Stimulated activated CD4-positive, alpha-beta T cell treated with anti-CD3 and anti-CD28 coated beads, Interleukin-1b, Interleukin-23, amount 100 ng/mL, for 4 hours (primary cell): Measurements from ENCODE around the gene HK2.

ENCODE experiments used
- DNase-seq, 2 donors: peaks; one replicate each; pipeline ENCODE4 v3.0.0-alpha.2; 2020; ENCODE audit warnings: low read depth in 2 of 2

The HK2 gene

DNA sequence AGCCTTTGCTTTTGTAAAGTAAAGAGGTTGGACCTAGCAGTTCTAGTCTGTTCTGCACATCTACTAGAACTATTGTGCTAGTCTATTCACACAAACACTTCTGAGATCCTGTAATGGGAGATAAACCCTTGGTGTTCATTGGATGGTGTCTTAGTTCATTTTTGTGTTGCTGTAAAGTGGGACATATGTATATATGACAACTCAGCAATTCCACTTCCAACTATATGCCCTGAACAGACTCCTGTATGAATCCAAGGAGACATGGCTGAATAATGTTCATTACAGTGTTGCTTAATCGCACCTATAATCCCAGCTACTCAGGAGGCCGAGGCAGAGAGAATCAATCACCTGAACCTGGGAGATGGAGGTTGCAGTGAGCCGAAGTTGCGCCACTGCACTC lies 23.3 kb downstream of the HK2 start:
- no peak for DNase-seq

DNA sequence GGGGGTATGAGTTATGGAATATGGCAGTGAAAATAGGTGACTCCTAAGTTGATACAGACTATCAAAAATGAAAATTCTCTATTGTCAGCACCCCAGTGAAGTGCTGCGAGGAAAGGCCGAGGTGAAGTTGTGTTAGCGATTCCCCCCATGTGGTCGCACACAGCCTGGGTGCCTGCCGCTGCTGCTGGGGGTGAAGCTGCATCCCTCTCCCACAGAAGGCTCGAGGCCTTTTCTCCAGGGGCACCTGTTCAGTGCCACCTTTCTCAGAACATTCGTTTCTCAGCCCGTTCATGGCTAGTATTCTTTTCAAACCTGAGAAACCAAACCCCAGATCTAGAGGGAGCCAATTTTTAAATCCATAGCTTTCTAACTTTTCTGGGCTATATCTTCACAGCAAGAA lies 23.8 kb downstream of the HK2 start:
- no peak for DNase-seq

DNA sequence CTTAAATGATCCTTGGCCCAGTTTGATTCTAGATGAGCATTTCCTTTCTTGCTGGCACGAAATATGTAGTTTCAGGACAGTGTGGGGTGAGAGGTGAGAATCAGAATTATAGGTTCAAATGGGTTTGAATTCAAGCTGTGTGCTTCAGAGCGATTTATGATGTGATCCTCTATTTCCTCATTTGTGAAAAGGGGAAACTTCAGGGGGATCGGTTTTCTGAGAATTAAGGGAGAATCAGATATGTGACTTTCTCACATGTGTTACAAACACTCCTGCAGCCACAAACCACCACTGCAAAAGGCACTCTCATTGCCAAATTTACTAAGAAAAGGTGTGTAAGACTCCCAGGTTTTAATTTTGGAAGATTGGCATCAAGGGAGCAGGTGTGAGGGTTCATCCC lies 24.4 kb downstream of the HK2 start:
- no peak for DNase-seq

DNA sequence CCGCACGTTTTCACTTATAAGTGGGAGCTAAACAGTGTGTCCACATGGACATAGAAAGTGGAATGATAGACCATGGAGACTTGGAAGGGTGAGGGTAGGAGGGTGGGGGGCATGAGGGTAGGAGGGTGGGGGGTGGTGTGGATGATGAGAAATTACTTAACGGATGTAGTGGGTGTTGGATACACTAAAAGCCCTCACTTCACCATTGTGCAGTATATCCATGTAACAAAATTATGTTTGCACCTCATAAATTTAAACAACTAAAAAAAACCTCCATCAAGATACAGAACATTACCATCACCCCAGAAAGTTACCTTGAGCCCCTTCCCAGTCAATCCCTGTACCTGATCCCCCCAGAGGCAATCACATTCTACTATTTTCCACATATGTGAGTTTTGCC lies 26.2 kb downstream of the HK2 start:
- no peak for DNase-seq

DNA sequence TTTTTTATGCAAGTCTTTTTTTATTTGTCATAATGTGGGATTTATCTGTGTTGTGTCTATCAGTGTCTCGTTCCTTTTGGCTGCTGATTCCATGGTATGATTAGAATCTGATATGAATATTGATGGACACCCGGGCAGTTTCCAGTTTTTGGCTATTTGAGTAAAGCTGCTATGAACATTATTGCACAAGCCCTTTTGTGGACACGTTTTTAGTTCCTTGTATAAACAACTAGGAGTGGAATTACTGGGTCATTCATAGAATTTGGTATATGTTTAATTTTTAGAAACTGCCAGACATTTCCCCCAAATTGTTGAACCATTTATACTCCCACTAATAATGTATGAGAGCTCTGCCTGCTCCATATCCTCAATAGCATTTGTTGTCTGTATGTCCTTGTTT lies 26.6 kb downstream of the HK2 start:
- no peak for DNase-seq

DNA sequence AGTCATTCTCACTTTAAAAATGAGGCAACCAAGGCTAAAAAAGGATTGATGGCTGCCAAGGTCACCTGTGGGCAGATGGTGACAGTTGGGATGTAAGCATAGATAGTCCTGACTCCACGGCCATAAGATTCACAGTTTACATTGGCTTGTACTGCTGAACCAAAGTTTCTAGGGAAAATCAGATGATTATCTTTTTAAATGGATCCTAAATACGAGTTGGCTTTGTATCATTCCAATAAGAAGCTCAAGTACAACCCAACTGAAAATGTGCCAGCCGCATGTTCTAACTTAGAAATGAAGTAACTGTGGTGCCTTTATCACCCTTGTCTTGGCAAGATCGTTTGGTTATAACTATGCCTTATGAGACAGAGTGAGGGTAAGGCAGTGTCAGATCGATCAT lies 27.6 kb downstream of the HK2 start:
- no peak for DNase-seq

DNA sequence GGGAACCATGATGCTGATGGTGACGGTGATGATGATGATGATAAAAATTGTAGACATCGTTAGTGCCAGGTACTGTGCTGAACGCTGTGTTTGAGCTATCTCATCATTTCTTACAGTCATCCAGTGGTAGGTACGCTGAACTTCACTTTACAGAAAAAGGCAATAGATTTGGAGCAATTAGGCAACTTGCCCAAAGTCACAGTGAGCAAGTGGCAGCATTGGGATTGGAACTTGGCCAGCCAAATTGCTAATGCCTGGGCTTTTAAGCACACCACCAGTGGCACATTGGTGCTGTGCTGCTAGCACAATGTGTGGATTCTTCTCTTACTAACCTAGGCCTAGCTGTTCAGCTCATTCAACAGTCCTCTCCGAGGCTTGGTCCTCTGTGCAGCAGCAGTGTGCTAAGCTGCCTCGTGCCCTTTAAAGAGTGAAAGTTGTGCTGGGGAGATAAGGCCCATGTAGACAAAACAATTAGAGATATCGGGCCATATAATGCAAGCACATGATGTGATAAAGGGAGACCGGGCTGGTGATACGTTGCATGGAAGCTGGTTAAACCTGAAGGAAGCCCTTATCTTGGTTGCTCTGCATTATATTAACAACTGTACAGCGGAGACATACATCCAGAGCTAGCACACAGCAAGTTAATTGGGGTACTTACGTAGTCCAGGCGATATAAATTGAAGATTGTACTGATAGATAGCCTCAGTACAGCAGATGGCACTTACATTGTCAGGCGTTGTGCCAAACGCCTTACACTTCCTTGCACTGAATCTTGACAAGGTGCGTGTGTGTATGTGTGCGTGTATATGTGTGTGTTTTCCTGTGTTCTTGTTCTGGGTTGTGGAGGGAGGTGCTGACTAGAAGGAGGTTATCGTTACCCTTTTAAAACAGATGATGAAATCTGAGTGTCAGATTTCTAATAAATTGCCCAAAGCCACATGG lies 28.4 kb downstream of the HK2 start:
- no peak for DNase-seq

DNA sequence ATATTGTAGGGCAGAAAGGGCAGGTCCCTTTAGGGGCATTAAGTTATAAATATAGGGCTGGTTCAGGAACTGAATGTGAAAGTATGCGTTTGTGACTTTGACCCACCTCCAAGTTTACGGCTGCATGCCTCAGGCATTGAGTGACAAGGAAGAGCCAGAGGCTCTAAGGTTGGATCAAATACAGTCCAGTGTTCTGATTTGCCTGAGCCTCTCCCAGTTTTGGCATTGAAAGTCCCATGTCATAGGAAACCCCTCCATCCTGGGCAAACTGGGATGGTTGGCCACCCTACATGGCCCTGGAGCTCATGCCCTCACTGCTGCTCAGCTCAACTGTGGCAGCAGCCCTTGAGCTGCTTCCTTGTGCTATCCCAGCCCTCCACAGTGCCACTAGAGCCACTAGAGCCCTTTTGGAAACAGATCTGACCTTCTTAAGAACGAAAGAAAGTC lies 29.9 kb downstream of the HK2 start:
- DNase-seq = no peak

DNA sequence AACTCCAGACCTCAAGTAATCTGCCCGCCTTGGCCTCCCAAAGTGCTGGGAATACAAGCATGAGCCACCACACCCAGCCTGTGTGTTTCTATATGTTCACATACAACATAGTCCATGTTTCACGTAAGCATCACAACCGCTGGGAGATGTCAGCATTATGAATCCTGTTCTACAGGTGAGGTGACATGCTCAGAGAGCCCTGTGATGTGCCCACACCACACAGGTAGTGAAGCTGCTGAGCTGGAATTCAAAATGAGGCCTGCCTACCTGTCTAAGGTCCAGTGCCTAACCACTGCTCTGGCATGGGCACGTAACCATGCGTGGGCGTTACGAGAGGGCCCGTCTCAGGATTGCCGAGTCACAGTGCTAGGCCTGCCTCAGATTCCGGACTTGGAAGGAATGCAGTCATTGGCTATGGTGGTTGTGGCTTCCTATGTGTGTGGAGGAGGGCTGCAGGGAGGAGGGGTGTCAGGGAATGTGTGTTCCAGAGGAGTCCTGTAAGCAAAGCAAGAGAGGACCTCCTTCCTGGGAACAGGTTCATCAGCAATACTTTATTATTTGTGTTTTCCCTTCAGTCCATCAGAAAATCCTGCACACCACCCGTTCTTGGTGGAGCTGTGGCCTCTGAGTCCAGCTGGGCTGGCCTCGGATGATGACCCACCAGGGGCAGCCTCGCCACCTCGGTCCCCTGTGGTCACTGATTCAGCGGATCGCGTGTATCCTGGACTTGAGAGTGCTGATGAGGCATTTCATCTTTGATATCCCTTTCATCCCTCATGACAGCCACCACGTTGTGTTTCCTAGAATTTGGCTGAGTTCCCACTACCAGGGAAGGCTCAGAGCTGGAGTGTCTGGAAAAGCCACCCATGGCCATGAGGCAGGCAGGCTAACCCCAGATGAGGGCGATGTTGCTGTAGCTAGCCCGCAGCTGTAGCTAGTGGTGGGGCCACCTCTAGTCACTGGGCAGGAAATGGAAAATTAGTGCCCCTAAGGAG lies 31.1 kb downstream of the HK2 start:
- DNase-seq = no peak

DNA sequence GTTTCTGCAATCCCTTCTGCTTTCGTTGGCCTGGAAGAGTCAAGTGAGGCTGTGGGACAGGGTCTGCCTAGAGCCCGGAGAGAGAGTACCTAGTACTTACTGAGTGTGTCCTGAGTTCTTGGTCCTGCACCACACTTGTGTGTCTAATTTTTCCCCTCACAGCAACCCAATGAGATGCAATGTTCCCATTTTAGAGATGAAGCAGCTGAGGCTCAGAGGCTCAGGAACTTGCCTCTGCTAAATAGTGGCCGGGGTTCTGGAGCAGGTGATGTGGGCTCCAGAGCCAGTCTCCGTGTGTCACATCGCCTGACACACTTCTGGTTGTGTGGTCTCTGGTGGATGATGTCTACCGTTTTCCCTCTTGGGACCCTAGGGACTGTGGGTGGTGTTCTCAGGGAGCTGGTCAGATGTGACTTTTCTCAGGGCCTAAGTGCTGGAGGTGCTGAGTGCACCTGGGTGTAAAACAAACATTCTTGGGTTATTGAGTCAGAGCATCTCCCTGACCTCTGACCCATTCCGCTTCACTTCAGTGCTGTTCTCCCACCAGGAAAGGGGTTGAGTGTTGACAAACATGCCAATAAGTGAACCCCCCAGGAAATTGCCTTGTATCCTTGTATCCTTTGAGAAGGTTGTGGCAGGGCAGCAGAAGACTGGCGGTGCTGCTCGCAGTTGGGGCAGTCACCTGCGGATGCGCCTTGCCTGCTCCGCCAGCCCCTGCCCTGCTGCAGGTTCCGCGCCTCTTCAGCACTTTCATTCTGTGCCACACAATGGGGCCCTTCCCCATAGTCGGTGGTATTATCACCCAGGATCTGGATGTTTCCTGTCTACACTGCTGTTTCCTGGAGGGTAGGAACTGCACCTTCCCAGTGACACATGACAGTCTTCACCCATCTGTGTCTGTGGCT lies 32.1 kb downstream of the HK2 start:
- DNase-seq = no peak

DNA sequence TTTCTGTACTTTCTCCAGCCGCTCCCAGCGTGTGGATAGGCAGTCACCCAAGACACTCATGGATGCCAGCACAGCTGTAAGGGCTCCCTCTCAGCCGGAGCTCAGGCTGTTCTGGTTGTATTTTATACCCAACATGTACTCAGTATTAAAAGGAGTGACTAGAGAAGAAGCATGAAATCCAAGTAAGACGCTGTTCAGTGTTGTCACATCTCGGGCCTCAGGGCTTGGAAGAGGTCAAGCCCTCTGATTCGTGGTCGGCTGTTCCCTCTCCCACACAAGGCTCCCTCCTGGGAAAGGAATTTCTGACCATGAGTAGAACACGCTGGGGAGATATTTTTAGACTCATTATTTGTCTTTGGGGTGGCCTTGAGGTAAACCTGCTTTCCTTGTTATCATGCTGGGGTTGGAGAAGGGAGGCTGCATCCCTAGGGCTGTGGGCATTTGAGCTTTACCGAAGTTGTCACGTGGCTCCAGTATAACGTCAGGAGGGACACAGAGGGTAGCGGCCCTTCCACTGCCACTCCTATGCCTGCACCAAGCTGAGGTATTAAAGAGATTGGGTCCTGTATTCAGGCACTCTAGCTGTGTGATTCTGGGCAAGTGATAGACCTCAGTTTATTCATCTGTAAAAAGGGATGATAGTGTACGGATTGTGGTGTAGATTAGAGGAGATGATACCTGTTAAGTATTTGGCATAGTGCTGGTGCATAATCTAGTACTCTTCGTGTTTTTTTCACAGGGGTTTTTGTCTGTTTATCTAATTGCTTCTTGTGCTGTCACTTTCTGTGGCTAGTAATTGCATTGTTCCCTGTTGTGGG lies 34.1 kb downstream of the HK2 start:
- no peak for DNase-seq

DNA sequence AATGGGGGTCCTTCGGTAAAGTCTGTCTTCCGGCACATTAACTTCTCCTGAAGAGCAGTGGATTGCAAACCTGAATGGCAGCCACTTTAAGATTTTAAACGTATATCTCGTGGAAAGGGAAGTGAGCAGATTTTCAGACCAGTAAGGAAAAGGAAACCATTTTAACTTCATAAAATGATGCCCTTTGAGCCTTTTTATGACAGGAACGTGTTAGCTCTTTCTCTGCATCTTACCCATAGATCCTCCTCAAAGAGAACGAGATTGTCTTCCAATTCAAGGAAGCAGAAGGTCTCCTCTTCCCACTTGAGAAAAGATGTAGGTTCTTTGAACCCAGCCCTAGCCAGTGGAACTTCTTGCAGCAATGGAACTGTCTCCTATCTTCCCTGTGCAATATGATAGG lies 35.6 kb downstream of the HK2 start:
- no peak for DNase-seq

DNA sequence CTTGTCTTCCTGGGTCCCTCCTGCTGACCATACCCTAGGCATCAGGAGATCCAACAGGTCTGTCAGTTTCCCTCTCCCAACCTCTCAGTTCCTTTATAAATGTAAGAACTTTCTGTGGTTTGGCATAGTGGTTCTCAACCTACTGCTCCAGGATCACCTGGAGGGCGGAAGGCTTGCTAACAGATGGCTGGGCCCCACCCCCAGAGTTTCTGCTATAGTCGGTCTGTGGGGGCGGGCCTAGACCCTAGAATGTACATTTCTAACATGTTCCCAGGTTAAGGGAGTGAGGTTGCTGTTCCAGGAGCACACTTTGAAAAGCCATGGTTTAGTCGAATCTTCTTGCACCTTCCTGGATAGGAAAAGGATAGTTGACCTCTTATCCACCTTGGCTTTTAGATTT lies 37.0 kb downstream of the HK2 start:
- DNase-seq = no peak

DNA sequence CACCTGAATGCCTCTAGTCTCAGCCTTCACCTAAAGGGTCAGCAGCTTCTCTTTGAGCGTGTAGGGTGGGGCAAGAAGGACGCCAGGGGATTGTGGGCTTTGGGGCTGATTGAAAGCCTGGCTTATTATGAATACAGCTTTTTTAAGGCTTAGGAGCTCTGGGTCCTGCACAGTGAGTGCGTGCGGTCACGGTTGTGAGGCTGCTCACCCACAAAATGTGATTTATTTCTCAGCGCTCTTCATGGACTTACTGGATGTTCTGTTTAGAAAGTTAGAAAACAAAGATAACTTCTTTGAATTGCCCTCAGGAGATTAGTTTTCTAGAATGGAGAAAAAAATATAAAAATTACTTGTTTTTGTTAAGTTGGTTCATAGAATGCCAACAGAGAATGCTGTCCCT lies 37.5 kb downstream of the HK2 start:
- DNase-seq = no peak

DNA sequence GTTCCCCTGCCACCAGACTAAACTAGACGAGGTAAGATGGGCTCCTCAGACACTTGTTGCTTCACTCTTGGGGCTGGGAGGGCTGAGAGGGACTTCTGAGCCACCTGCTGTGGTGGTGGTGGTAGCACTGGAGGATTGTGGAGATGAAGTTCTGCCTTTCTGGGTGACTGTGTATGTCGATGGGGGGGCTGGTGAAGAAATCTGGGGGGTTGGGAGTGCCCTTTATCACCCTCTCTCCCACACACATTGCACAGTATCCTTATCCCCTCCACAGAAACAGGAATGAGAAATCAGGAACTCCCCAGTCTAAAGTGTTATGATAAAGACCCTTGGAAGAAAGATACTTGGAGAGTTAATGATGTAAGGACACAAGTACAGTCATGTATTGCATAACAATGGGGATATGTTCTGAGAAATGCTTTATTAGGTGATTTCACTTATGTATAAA lies 38.5 kb downstream of the HK2 start:
- DNase-seq = no peak

DNA sequence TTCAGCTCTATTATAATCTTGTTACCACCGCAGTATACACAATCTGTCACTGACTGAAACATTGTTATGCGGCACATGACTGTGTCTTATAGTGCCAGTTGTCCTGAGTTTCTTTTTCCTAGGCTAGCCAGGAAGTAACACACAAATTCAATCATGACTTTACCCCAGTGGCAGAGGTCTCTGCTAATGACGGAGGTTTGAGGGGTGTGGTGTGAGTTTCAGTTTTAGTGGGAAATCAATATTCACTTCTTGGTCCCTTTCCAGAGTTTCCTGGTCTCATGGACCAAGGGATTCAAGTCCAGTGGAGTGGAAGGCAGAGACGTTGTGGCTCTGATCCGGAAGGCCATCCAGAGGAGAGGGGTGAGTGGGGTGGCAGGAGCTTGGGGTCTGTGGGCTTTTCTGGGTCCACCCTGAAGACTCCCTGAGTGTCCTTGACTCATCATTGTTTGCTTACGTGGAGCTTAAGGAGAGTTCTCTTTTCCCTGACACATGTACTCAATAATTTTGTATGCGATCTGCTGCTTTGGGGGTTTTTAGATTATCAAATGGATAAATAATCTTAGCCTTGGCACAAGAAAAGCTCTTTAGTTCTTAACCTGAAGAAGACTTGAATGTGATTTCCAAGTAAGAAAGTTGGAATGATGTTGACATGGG lies 39.2 kb downstream of the HK2 start:
- DNase-seq = no peak

DNA sequence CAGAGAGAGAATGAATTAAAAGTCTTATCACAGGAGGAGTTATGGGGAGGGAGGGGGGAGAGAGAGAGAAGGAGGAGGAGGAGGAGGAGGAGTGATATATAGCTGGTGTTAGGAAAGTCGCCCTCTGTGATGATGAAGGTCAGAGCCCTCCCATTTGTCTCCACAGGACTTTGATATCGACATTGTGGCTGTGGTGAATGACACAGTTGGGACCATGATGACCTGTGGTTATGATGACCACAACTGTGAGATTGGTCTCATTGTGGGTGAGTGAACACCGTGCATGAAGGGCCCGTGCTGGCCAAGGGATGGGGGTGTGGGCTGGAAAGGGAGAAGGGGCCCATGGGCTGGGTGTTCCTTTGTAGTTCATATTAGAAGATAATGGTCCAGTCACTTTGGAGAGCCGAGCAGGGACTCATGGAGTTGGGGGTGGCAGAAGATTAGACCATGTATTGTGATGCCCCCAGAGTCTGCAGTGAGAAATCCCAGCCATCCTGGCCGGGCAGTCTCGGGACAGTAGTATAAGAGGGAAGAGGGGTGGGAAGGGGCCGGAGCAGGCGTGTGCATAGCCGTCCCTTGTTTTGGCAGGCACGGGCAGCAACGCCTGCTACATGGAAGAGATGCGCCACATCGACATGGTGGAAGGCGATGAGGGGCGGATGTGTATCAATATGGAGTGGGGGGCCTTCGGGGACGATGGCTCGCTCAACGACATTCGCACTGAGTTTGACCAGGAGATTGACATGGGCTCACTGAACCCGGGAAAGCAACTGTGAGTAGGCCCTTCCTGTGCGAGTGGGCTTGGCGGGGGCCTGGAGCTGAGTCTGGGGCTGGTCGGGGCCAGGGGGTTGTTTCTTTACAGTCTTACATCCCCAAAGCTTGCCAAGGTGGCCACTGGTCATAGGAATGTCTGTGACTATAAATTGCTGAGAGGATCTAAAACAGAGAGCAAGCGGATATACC lies 40.0 kb downstream of the HK2 start:
- no peak for DNase-seq

DNA sequence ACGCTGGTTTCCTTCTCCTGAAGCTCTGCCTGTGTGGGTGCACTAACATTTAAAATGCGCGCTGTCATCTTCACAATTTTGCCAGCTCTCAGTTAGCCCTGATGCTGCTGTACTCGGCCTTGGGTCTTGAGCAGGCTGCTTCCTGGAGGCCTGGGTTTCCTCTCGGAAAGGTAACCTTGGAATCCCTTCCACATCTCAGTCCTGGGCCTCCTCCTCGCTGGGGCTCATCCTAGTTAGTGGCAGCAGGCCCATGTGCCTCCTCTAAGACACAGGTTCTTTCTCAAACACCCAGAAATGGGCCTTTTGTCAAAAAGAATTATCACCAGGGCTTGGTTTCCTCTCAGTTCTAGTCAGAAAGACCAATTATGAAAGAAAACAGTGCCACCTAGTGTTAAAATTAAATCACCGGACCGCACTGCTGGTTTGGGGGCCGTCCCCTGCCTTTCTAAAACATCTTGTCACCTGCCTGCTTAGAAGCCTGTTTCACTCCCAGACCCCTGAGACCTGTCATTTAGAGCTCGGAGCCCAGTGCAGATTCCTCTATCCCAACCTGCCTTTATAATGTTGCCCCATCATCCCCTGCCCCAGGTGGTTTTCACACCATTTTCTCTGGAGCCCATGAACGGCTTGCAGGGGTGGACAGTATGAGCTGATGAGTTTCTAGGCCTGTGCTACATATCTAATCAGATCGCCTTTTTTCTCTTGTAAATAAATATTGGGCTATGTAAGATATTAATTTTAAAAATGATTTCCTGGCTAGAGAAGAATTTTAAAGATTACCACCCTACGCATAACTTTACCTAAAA lies 42.4 kb downstream of the HK2 start:
- DNase-seq = peak; percentile 22 to 41
